Prostate gland (tissue), 2 donors: ENCODE results near the gene DNAJA2.

ENCODE experiments used
- CTCF ChIP-seq, 4 experiments: fragments of 200-600 bp in 2 of 4; fragments of 450-650 bp in 2 of 4; sonication (generic) in 2 of 4; IDR thresholded peaks; 1 replicate in 3 of 4; 2 replicates in 1 of 4; pipeline ENCODE4 v1.5.1; 2016 to 2019; ENCODE audit warnings: antibody characterized with exemption in 4 of 4, mild to moderate bottlenecking in 2 of 4, moderate library complexity in 2 of 4
- POLR2AphosphoS5 ChIP-seq: sonication (generic); formaldehyde crosslinking; IDR thresholded peaks from one replicate; pipeline ENCODE4 v1.6.1; 2017; ENCODE audit warnings: antibody characterized with exemption

- no peak for TF ChIP-seq CTCF (IDR thresholded peaks at IDR 0.05)
- TF ChIP-seq POLR2AphosphoS5, result no peak
These were observed 55.1 kb downstream of the DNAJA2 start for GRCh38 chr16:46918400-46918799.
